Adrenal gland (tissue), 5 donors: Measurements from ENCODE around the gene EHMT2.

Experiments
- POLR2A ChIP-seq, 2 donors: fragments of 450-650 bp; IDR thresholded peaks; one replicate each; pipeline ENCODE4 v1.6.1; 2017; ENCODE audit warnings: antibody characterized with exemption in 2 of 2, mild to moderate bottlenecking in 2 of 2, moderate library complexity in 1 of 2
- TF ChIP-seq, protein P1 (sequence below), 6 experiments: fragments of 450-650 bp in 4 of 6; fragments of 200-600 bp in 2 of 6; sonication (generic) in 1 of 6; IDR thresholded peaks; 1 replicate in 5 of 6; 2 replicates in 1 of 6; pipeline versions ENCODE4 v1.5.1 to v1.8.0; 2016 to 2021; ENCODE audit warnings: antibody characterized with exemption in 6 of 6, mild to moderate bottlenecking in 2 of 6, moderate library complexity in 1 of 6
- donor health status: DM: no; HTN: no; CAD: no.

DNA sequence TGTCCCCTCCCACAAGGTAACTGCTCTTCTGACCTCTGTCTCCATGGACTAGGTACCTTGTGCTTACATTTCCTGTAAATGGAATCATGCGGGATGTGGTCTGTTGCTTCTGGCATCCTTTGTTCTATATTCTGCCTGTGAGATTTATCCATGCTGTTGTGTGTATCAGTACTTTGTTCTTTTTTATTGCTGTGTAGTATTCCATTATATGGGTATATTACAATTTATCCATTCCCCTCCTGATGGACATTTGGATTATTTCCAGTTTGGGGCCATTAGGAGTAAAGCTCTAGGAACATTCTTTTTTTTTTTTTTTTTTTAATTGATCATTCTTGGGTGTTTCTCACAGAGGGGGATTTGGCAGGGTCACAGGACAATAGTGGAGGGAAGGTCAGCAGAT is 33.5 kb upstream of the EHMT2 start:
- TF ChIP-seq, protein P1, sequence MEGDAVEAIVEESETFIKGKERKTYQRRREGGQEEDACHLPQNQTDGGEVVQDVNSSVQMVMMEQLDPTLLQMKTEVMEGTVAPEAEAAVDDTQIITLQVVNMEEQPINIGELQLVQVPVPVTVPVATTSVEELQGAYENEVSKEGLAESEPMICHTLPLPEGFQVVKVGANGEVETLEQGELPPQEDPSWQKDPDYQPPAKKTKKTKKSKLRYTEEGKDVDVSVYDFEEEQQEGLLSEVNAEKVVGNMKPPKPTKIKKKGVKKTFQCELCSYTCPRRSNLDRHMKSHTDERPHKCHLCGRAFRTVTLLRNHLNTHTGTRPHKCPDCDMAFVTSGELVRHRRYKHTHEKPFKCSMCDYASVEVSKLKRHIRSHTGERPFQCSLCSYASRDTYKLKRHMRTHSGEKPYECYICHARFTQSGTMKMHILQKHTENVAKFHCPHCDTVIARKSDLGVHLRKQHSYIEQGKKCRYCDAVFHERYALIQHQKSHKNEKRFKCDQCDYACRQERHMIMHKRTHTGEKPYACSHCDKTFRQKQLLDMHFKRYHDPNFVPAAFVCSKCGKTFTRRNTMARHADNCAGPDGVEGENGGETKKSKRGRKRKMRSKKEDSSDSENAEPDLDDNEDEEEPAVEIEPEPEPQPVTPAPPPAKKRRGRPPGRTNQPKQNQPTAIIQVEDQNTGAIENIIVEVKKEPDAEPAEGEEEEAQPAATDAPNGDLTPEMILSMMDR (IDR thresholded peaks at IDR 0.05): no peak
- no peak for TF ChIP-seq POLR2A (IDR thresholded peaks at IDR 0.05)
